SK-N-SH (cell line): Measurements from ENCODE around the gene MLF2. TPM values are rescaled to one million over a fixed set of nuclear protein-coding genes. Genes with fewer than 3 reads are reported as not detected.
A peak's percentile ranks its signal among the peaks of the same experiment; 100 is the strongest.

Experiments
- CTCF ChIA-PET: fragments of 300-600, 350-600 bp; formaldehyde crosslinking; extraction: SDS; loops from one replicate; lab custom pipeline; 2021; lab: Yijun Ruan, JAX
- POLR2A ChIA-PET: fragments of 350-600 bp; sonication (Branson Sonifier 250); formaldehyde crosslinking; extraction: SDS; loops from one replicate; lab custom pipeline; 2020; ENCODE audit warnings: antibody characterized with exemption, inconsistent platforms; lab: Yijun Ruan, JAX
- DNase-seq: peaks from one replicate; pipeline ENCODE4 v3.0.0; 2012
- H2AFZ ChIP-seq: fragments of 200-600 bp; sonication (generic); 2 replicates; pipeline ENCODE4 v1.8.1; 2016; ENCODE audit warnings: antibody characterized with exemption, mild to moderate bottlenecking, low read depth
- H3F3A ChIP-seq: fragments of 200-600 bp; sonication (generic); replicated peaks from 2 replicates; pipeline ENCODE3; 2016; ENCODE audit warnings: antibody characterized with exemption, mild to moderate bottlenecking; ENCODE audit not compliant: insufficient read depth
- H3K27ac ChIP-seq, 2 experiments: fragments of 200-500 bp in 1 of 2; fragments of 200-600 bp in 1 of 2; sonication (Bioruptor generic) in 1 of 2; sonication (generic), shearing (Covaris generic) in 1 of 2; 2 replicates each; pipeline versions ENCODE4 v1.5.1 to v1.6.1; 2014 to 2016; ENCODE audit warnings: low read depth in 2 of 2, inconsistent platforms in 1 of 2, low read length in 1 of 2, mild to moderate bottlenecking in 1 of 2, mixed read lengths in 1 of 2
- H3K27me3 ChIP-seq: fragments of 200-600 bp; sonication (generic), shearing (Covaris generic); 2 replicates; pipeline ENCODE4 v1.6.1; 2016; ENCODE audit warnings: mixed run types; ENCODE audit not compliant: insufficient read depth
- H3K36me3 ChIP-seq, 2 experiments: fragments of 200-500 bp in 1 of 2; fragments of 200-600 bp in 1 of 2; sonication (Bioruptor generic) in 1 of 2; sonication (generic) in 1 of 2; replicated peaks in 1 of 2; 2 replicates each; pipeline versions ENCODE3 to v1.5.1; 2014 to 2016; ENCODE audit warnings: low read length in 1 of 2, mild to moderate bottlenecking in 1 of 2; ENCODE audit not compliant: insufficient read depth in 2 of 2, control insufficient read depth in 1 of 2
- H3K4me1 ChIP-seq, 2 experiments: fragments of 200-500 bp in 1 of 2; fragments of 200-600 bp in 1 of 2; sonication (Bioruptor generic) in 1 of 2; sonication (generic), shearing (Covaris generic) in 1 of 2; 2 replicates each; pipeline versions ENCODE4 v1.5.1 to v1.6.1; 2014 to 2016; ENCODE audit warnings: low read depth in 1 of 2, low read length in 1 of 2, mixed run types in 1 of 2; ENCODE audit not compliant: insufficient read depth in 2 of 2, control insufficient read depth in 1 of 2
- H3K4me2 ChIP-seq: fragments of 200-600 bp; sonication (generic), shearing (Covaris generic); 2 replicates; pipeline ENCODE4 v1.6.1; 2017; ENCODE audit warnings: mixed run types
- H3K4me3 ChIP-seq, 2 experiments: fragments of 200-500 bp in 1 of 2; fragments of 200-600 bp in 1 of 2; sonication (Bioruptor generic) in 1 of 2; sonication (generic), shearing (Covaris generic) in 1 of 2; 2 replicates each; pipeline versions ENCODE4 v1.5.1 to v1.8.1; 2014 to 2016; ENCODE audit warnings: low read depth in 2 of 2, inconsistent platforms in 1 of 2, low read length in 1 of 2, mild to moderate bottlenecking in 1 of 2, mixed read lengths in 1 of 2, moderate library complexity in 1 of 2
- H3K79me2 ChIP-seq: fragments of 200-600 bp; sonication (generic); 2 replicates; pipeline ENCODE4 v1.8.1; 2017; ENCODE audit warnings: mild to moderate bottlenecking; ENCODE audit not compliant: insufficient read depth
- H3K9ac ChIP-seq: fragments of 200-600 bp; sonication (generic); 2 replicates; pipeline ENCODE4 v1.6.1; 2017; ENCODE audit warnings: mixed run types
- H3K9me2 ChIP-seq: fragments of 200-600 bp; sonication (generic); 2 replicates; pipeline ENCODE4 v1.6.1; 2017; ENCODE audit warnings: mixed run types
- H3K9me3 ChIP-seq: fragments of 200-600 bp; sonication (generic); 2 replicates; pipeline ENCODE4 v1.6.1; 2017; ENCODE audit warnings: mixed run types, mild to moderate bottlenecking, moderate library complexity
- H4K20me1 ChIP-seq: fragments of 200-600 bp; sonication (generic); 2 replicates; pipeline ENCODE4 v1.6.1; 2017; ENCODE audit warnings: mild to moderate bottlenecking, mixed run types; ENCODE audit not compliant: insufficient read depth
- CHD2 ChIP-seq: fragments of 150-350 bp; IDR thresholded peaks from 2 replicates; pipeline ENCODE4 v1.6.1; 2018; ENCODE audit warnings: low read length; ENCODE audit not compliant: partially characterized antibody
- EZH2phosphoT487 ChIP-seq: fragments of 200-600 bp; sonication (generic); IDR thresholded peaks from 2 replicates; pipeline ENCODE4 v1.6.1; 2017; ENCODE audit warnings: low read depth, mixed run types, mild to moderate bottlenecking, antibody characterized with exemption, moderate library complexity, borderline replicate concordance
- FOSL2 ChIP-seq: IDR thresholded peaks from 2 replicates; pipeline ENCODE4 v1.4.0; 2012; ENCODE audit warnings: low read depth, mild to moderate bottlenecking, moderate library complexity, borderline replicate concordance
- FOXM1 ChIP-seq: IDR thresholded peaks from 2 replicates; pipeline ENCODE4 v1.4.0; 2012; ENCODE audit warnings: low read depth, mild to moderate bottlenecking
- MEF2A ChIP-seq: IDR thresholded peaks from 2 replicates; pipeline ENCODE4 v1.4.0; 2012; ENCODE audit warnings: low read depth, borderline replicate concordance
- MXI1 ChIP-seq: IDR thresholded peaks from 2 replicates; pipeline ENCODE4 v1.6.1; 2012; ENCODE audit warnings: mild to moderate bottlenecking, low read depth, low read length, improper control_type of control experiment
- TAF1 ChIP-seq: IDR thresholded peaks from 2 replicates; pipeline ENCODE4 v1.6.1; 2012; ENCODE audit warnings: low read depth, mild to moderate bottlenecking, low read length, moderate library complexity, borderline replicate concordance
- WGBS: methylation state at CpG from one replicate; pipeline ENCODE4 v1.1.6; 2017; ENCODE audit warnings: low lambda C conversion rate; 5-methylcytosine and 5-hydroxymethylcytosine counted together
- polyA plus RNA-seq, 3 experiments: library from polyadenylated mRNA; depleted of rRNA; stranded (reverse); fragments of >200 nt; gene quantifications; 2 replicates each; pipeline ENCODE4 v1.2.3, GENCODE V29; 2012
- TF ChIP-seq, protein P1 (sequence below): IDR thresholded peaks from 2 replicates; pipeline ENCODE4 v1.6.1; 2012; ENCODE audit warnings: mild to moderate bottlenecking, low read depth, low read length, moderate library complexity
- TF ChIP-seq, protein P2 (sequence below): IDR thresholded peaks from 2 replicates; pipeline ENCODE4 v1.4.0; 2012; ENCODE audit warnings: low read depth, borderline replicate concordance
- TF ChIP-seq, protein P3 (sequence below): fragments of 150-350 bp; IDR thresholded peaks from 2 replicates; pipeline ENCODE4 v1.6.1; 2017; ENCODE audit warnings: antibody characterized with exemption, low read length, low read depth, borderline replicate concordance

Gene MLF2
- polyA plus RNA-seq, 1 of the 3 experiments (the other 2 are of a cell fraction) = 535 TPM

DNA sequence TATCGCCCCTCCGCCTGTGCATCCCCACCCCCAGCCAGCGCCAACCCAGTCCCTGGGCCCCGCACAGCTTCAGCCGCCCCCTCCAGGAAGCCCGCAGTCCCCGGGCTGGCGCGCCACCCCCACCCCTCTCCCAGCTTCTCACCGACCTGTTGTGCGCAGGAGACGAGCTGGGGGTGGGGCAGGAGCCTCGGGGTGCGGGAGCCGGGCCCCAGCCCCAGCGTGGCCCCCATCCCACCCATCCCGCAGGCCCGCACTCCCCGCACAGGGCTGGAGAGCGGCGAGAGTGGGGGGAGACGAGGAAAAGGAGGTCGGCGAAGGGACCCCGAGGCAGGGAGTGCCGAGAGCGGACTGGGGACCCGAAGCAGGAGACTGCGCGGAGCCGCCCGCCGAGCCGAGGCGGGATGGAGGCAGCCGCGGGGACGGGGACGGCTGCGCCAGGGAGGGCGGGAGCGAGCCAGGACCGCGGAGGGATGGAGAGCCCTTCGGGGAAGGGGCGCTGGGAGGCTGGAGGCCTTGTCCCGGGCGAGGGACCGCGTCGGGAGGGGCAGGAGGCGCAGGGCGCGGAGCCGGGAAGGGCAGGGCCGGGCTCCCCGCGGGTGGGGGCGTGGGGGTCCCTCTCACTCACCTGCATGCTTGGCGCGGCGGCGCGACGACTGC lies 52.8 kb downstream of the MLF2 start (continued):
- TF ChIP-seq, protein P1, sequence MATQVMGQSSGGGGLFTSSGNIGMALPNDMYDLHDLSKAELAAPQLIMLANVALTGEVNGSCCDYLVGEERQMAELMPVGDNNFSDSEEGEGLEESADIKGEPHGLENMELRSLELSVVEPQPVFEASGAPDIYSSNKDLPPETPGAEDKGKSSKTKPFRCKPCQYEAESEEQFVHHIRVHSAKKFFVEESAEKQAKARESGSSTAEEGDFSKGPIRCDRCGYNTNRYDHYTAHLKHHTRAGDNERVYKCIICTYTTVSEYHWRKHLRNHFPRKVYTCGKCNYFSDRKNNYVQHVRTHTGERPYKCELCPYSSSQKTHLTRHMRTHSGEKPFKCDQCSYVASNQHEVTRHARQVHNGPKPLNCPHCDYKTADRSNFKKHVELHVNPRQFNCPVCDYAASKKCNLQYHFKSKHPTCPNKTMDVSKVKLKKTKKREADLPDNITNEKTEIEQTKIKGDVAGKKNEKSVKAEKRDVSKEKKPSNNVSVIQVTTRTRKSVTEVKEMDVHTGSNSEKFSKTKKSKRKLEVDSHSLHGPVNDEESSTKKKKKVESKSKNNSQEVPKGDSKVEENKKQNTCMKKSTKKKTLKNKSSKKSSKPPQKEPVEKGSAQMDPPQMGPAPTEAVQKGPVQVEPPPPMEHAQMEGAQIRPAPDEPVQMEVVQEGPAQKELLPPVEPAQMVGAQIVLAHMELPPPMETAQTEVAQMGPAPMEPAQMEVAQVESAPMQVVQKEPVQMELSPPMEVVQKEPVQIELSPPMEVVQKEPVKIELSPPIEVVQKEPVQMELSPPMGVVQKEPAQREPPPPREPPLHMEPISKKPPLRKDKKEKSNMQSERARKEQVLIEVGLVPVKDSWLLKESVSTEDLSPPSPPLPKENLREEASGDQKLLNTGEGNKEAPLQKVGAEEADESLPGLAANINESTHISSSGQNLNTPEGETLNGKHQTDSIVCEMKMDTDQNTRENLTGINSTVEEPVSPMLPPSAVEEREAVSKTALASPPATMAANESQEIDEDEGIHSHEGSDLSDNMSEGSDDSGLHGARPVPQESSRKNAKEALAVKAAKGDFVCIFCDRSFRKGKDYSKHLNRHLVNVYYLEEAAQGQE = no peak
- TF ChIP-seq FOSL2 (no peak), CHD2 (no peak), EZH2phosphoT487 (no peak), FOXM1 (no peak), MEF2A (no peak), TAF1 (no peak)
- TF ChIP-seq, protein P2, sequence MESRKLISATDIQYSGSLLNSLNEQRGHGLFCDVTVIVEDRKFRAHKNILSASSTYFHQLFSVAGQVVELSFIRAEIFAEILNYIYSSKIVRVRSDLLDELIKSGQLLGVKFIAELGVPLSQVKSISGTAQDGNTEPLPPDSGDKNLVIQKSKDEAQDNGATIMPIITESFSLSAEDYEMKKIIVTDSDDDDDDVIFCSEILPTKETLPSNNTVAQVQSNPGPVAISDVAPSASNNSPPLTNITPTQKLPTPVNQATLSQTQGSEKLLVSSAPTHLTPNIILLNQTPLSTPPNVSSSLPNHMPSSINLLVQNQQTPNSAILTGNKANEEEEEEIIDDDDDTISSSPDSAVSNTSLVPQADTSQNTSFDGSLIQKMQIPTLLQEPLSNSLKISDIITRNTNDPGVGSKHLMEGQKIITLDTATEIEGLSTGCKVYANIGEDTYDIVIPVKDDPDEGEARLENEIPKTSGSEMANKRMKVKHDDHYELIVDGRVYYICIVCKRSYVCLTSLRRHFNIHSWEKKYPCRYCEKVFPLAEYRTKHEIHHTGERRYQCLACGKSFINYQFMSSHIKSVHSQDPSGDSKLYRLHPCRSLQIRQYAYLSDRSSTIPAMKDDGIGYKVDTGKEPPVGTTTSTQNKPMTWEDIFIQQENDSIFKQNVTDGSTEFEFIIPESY = no peak
- TF ChIP-seq, protein P3, sequence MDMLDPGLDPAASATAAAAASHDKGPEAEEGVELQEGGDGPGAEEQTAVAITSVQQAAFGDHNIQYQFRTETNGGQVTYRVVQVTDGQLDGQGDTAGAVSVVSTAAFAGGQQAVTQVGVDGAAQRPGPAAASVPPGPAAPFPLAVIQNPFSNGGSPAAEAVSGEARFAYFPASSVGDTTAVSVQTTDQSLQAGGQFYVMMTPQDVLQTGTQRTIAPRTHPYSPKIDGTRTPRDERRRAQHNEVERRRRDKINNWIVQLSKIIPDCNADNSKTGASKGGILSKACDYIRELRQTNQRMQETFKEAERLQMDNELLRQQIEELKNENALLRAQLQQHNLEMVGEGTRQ = no peak

DNA sequence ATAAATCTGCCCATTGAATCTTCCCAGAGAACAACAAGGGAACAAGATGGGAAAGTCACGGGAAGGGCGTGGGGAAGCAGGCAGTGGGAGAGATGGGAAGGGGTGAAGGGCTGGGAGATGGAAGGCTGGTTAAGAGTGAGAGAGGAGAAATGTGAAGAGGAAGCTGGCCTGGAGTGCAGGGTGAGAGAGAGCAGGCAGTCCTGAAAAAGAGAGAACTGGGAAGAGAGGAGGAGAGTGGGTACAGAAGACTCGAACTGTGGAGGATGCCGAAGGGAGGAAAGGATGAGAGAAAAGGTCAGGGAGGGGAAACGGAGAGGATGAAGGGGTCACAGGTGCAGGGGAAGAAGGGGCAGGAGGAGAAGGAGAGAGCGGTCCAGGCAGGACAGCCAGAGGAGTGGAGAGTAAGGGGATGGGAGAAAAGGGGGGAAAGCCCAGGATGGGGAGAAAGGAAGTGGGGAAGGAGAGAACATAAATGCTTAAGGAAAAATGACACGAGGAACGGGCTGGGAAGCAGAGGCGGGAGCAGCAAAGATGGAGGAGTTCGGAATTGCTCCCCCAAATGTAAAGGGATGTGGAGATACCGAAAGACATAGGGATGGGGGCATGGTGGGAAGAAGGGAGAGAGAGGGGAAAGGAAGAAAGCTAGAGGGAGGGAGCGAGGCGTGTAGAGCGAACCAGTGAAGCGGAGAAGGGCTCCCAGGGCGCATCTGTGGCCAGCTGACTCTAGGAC lies 53.5 kb downstream of the MLF2 start:
- Histone ChIP-seq H3K4me1 (peaks cover 6 to 13% of the 10 kb centered on the region in 2 experiments; a peak in 2 of 4 replicates), H3K9ac (peak overlapping the region; percentile 85), H3K36me3 (peaks cover 0 to 15% of the 10 kb centered on the region in 2 experiments), H3K27ac (peak overlapping the region; percentile 12 to 80; a peak in 3 of 4 replicates), H3K9me3 (no peaks in the 10 kb centered on the region), H2AFZ (peak overlapping the region; percentile 67; the same call in 1 of the 2 replicates), H3K4me2 (peak overlapping the region; percentile 98), H3K4me3 (peak overlapping the region; percentile 74 to 80), H4K20me1 (no peaks in the 10 kb centered on the region), H3K79me2 (peaks cover 11% of the 10 kb centered on the region), H3F3A (peaks cover 12% of the 10 kb centered on the region), H3K9me2 (no peaks in the 10 kb centered on the region), H3K27me3 (no peaks in the 10 kb centered on the region)
- ChIA-PET POLR2A (interaction anchor here (0.9 to 3.1 kb wide), 4 partner anchors 10 to 67 kb away, joined by 3 to 38 read pairs (median 13); partner anchors contain the start of genes COPS7A, PTMS and ZNF384), CTCF (interaction anchor here (0.6 to 2.7 kb wide), 8 partner anchors 10 to 170 kb away, joined by 3 to 13 read pairs (median 4); partner anchors contain the start of genes MLF2 and ZNF384)
- DNase-seq = no peak
- no peak for TF ChIP-seq MEF2A
- peak; percentile 46; the same call in 1 of the 2 replicates for TF ChIP-seq MXI1
- 31% methylated on average over 16 of the region's 16 CpGs for WGBS
